ENCODE data around the gene DNM2.
A peak's percentile ranks its signal among the peaks of the same experiment; 100 is the strongest.

Gene DNM2

GRCh38 chr19:10788146-10788545, 70.3 kb downstream of the DNM2 start:
- DNase-seq, result no peak

DNA sequence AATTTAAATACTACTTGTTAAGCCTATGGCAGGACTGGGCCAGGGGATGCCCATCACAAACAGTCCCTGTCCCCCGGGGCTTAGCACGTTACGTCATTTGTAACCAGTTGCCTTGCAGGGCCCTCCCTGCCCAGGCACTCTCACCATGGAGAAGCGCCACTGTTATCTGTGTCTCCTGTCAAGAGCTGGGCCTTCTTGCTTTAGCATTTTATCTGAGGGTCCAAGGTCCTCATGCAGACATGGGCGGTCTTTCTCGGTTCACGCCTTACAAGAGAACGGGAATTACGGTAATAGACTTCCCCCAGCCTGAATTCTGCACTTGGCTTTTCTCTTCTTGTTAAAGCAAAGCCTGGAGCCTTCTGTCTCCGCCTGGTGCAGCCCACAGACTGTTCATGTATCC, 72.0 kb downstream of the DNM2 start:
- DNase-seq, result no peak

- DNase-seq, result no peak
These were observed 78.8 kb downstream of the DNM2 start for GRCh38 chr19:10796653-10797052.

GRCh38 chr19:10797078-10797477, 79.2 kb downstream of the DNM2 start:
- peak; percentile 71 for DNase-seq

DNA sequence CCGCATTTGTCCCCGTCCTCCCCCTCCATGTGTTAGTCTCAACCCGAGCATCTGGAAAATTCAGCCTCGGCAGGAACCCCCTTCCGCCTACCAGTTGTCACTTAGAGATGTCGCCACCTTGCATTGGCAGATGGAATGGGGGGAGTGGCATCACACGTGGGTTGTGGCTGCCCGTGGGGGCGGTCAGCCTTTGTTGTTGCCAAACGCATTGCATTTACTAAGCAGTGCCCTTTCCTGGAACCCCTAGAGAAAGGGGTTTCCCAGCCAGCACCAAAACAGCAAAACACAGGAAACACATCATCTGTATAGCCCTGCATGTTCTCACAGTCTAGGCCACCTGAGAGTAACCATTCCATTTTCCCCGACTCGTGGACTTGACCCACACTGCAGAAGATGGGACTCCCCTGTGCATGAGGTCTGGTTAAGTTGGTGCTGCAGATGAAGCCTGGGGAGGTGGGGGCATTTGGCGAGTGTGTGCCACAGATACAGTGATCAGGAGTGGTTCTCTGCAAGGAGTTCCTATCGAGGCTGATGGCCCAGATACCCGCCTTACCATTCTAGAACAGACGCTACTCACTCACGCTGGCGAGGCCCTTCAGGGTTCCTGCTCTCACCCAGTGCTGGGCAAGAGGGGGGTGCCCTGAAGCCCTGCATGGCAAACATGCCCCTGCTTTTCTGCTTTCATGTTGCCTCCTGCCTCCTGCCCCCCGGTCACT, 79.8 kb downstream of the DNM2 start:
- peak; percentile 90 for DNase-seq

GRCh38 chr19:10800488-10800887, 82.6 kb downstream of the DNM2 start:
- no peak for DNase-seq

DNA sequence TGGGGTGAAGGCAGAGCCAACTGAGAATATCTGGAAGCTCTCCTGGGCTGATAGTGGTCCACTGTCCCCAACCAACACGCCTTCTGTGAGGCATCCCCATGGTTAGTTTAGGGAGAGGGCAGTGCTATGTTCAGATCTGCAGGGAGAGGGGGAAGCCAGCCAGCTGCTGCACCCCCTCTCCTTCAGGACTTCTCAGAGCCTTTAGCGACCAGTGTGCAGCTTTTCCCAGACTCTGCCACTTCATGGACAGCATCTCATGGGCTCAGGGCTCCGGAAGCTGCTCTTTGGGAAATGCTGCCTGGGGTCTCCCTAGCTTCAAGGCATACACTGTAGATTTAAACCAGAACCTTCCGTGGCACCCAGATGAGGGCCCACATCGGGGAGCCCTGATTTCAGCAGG, 84.6 kb downstream of the DNM2 start:
- no peak for DNase-seq

GRCh38 chr19:10803252-10803651, 85.4 kb downstream of the DNM2 start:
- no peak for DNase-seq

DNA sequence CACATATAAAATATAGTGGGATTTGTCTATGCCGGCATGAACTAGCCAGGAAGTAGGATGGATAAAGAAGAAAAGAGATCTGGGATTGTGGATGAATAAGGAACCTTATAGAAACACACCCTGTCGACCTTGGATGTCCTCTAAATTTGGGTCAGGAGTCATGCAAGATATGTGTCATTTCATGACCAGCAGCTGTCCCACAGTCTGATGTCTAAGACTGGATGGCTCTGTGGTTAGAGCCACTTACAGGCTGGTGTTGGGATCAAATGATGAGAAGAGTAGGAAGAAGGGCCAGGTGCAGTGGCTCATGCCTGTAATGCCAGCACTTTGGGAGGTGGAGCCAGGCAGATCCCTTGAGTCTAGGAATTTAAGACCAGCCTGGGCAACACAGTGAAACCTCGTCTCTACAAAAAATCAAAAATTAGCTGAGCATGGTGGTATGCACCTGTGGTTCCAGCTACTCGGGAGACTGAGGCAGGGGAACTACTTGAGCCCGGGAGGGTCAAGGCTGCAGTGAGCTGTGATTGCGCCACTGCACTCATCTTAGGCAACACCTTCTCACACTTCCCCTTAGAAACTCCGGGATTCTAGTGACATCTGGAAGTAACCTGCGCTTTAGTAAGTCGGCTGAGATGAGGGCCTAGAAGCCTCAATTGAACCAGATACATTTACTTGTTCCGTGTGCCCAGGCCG, 87.3 kb downstream of the DNM2 start:
- no peak for DNase-seq

GRCh38 chr19:10805758-10806247, 87.9 kb downstream of the DNM2 start:
- DNase-seq, result no peak

DNA sequence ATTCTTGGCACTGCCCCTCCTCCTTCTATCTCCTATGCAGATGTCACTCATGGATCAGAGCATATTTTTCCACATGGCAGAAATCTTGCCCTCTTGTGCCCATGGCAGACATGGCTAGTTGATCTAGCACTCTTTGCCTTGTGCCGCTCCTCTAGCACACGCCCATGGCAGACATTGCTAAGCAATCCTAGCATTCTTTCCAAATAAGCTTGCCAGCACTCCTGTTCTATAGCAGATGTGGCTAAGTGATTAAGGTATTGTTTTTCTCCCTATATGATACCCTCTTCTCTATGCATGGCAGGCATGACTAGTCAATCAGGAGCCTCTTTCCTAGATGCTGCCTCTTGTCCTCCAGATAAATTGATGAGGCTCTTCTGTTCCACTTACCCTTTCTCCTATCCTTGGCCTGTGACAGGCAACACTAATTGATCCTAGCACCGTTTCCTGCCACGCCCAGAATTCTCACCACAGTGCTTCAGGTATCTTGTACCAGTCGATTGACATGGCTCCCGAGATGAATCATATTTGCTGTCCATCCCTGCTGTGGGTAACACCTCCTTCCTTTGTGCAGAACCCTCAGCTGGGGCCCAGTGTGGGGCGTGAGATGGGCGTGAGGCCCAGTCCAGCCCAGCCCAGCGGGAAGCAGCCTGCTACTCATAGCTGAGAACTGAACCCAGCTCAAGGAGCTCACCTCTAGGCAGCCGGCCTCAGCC, 91.2 kb downstream of the DNM2 start:
- DNase-seq, result peak; percentile 31

- DNase-seq, result no peak
These were observed 91.9 kb downstream of the DNM2 start for GRCh38 chr19:10809651-10810285.

DNA sequence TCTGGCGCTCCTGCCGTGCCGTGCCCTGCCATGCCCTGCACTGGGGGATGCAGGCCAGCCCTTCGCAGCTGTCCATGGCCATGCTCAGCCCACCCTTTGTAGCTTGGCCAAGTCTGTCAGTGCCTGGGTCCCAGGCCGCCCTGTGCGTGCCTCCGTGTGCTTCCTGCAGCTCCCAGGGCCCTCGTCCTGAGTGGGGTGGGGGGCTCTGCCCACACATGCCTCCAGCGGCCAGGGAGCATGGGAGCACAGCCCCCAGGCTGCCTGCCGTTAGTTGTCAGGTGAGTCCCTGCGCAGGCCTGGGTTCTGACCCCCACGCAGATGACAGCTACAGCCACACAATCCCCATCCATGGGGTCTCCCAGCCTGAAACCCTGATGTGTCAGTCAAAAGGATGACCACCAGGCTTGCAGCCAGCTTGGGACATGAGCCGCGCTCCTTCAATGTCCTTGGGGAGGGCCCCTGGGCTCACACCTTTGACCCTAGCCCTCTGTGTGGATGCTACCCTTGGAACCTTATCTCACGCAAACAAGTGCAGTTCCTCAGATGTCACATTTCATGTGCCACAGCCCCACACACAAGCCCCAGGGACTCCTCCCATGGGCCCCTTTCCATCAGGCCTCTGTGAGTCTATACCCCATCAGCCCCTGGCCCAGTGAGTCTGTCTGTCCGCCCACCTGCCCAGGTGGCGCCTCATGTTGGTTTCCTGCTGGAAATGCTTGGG, 93.7 kb downstream of the DNM2 start:
- no peak for DNase-seq

GRCh38 chr19:10812196-10812595, 94.3 kb downstream of the DNM2 start:
- no peak for DNase-seq

- DNase-seq, result no peak
These were observed 95.1 kb downstream of the DNM2 start for GRCh38 chr19:10812902-10813404.

GRCh38 chr19:10815007-10815536, 97.2 kb downstream of the DNM2 start:
- DNase-seq, result no peak

- DNase-seq, result no peak
These were observed 98.2 kb downstream of the DNM2 start for GRCh38 chr19:10815969-10816644.

GRCh38 chr19:10816691-10817090, 98.8 kb downstream of the DNM2 start:
- no peak for DNase-seq

- DNase-seq, result no peak
These were observed 99.6 kb downstream of the DNM2 start for GRCh38 chr19:10817291-10818038.

- DNase-seq, result no peak
These were observed 100.6 kb downstream of the DNM2 start for GRCh38 chr19:10818301-10819123.

All from central memory CD4-positive, alpha-beta T cell (primary cell).